Gastroesophageal sphincter (tissue), 3 donors: Measurements from ENCODE around the gene KHSRP.

Source experiments
- EP300 ChIP-seq: sonication (generic); formaldehyde crosslinking; IDR thresholded peaks from one replicate; pipeline ENCODE4 v1.6.1; 2017; ENCODE audit warnings: antibody characterized with exemption, mild to moderate bottlenecking
- POLR2A ChIP-seq, 2 donors: fragments of 450-650 bp; IDR thresholded peaks; one replicate each; pipeline ENCODE4 v1.6.1; 2017; ENCODE audit warnings: antibody characterized with exemption in 2 of 2, mild to moderate bottlenecking in 2 of 2, moderate library complexity in 1 of 2
- POLR2AphosphoS5 ChIP-seq: sonication (generic); formaldehyde crosslinking; IDR thresholded peaks from one replicate; pipeline ENCODE4 v1.6.1; 2017; ENCODE audit warnings: antibody characterized with exemption
- TF ChIP-seq, protein P1 (sequence below), 4 experiments: fragments of 200-600 bp in 2 of 4; fragments of 450-650 bp in 2 of 4; sonication (generic) in 1 of 4; IDR thresholded peaks; one replicate each; pipeline ENCODE4 v1.5.1; 2017 to 2019; ENCODE audit warnings: antibody characterized with exemption in 4 of 4, mild to moderate bottlenecking in 2 of 4, moderate library complexity in 2 of 4

DNA sequence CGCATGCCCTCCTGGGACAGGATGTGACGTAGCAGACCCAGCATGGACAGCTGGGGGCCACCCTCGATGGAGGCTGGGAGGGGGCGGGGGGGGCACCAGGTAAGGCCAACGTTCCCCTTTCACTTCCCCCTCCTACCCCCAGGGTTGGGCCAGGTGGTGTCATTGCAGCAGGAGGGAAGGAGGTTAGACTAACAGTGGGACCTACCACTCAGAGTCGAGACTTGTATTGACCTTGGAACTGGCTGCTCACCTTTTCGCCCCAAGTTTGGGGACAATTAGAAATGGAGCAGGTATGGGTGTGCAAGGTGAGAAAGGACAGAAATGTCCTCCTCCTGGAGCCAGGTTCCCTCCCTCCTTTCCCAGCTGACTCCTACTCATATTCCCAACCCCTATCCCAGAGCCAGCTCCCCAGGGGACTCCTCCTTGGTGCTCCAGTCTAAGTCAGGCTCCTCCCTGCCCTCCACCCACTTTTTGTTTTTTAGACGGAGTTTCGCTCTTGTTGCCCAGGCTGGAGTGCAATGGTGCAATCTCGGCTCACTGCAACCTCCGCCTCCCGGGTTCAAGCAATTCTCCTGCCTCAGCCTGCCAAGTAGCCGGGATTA lies 17.6 kb upstream of the KHSRP start:
- no peak for TF ChIP-seq POLR2AphosphoS5
- TF ChIP-seq, protein P1, sequence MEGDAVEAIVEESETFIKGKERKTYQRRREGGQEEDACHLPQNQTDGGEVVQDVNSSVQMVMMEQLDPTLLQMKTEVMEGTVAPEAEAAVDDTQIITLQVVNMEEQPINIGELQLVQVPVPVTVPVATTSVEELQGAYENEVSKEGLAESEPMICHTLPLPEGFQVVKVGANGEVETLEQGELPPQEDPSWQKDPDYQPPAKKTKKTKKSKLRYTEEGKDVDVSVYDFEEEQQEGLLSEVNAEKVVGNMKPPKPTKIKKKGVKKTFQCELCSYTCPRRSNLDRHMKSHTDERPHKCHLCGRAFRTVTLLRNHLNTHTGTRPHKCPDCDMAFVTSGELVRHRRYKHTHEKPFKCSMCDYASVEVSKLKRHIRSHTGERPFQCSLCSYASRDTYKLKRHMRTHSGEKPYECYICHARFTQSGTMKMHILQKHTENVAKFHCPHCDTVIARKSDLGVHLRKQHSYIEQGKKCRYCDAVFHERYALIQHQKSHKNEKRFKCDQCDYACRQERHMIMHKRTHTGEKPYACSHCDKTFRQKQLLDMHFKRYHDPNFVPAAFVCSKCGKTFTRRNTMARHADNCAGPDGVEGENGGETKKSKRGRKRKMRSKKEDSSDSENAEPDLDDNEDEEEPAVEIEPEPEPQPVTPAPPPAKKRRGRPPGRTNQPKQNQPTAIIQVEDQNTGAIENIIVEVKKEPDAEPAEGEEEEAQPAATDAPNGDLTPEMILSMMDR (IDR thresholded peaks at IDR 0.05), result no peak
- TF ChIP-seq POLR2A (IDR thresholded peaks at IDR 0.05), result no peak
- TF ChIP-seq EP300, result no peak
